PFSK-1 (cell line): ENCODE results near the gene SLC16A14.

Experiments
- FOXP2 ChIP-seq: optimal IDR thresholded peaks from 2 replicates; pipeline ENCODE3; 2011; ENCODE audit warnings: borderline replicate concordance, control low read depth, inconsistent platforms; ENCODE audit not compliant: insufficient read depth; ENCODE audit errors: extremely low read length, extremely low read depth
- POLR2AphosphoS5 ChIP-seq: IDR thresholded peaks from 2 replicates; pipeline ENCODE4 v1.6.1; 2012; ENCODE audit warnings: low read depth, mild to moderate bottlenecking, control low read depth, low read length, moderate library complexity
- REST ChIP-seq, 2 experiments: IDR thresholded peaks; 2 replicates each; pipeline versions ENCODE4 v1.6.1 to v1.8.0; 2011 to 2012; ENCODE audit warnings: low read depth in 2 of 2, low read length in 2 of 2, control low read depth in 1 of 2, inconsistent platforms in 1 of 2, mild to moderate bottlenecking in 1 of 2, moderate library complexity in 1 of 2; ENCODE audit not compliant: insufficient read depth in 1 of 2
- SIN3A ChIP-seq: IDR thresholded peaks from 2 replicates; pipeline ENCODE4 v1.6.1; 2012; ENCODE audit warnings: mild to moderate bottlenecking, low read length, moderate library complexity, borderline replicate concordance; ENCODE audit not compliant: insufficient read depth
- TAF1 ChIP-seq: IDR thresholded peaks from 2 replicates; pipeline ENCODE4 v1.6.1; 2012; ENCODE audit warnings: low read length, control low read depth, borderline replicate concordance; ENCODE audit not compliant: insufficient read depth

The SLC16A14 gene

GRCh38 chr2:229993236-229993635 lies 75.5 kb downstream of the SLC16A14 start:
- TF ChIP-seq TAF1: no peak
- TF ChIP-seq FOXP2: no peak
- no peak for TF ChIP-seq POLR2AphosphoS5
- no peak for TF ChIP-seq SIN3A
- no peak for TF ChIP-seq REST (IDR thresholded peaks at IDR 0.05; ENCODE audit: insufficient read depth in 1 of 2, low read depth in 2 of 2, low read length in 2 of 2)
